Measurements from ENCODE around the gene MRPS18A. TPM values are rescaled to one million over a fixed set of nuclear protein-coding genes. Genes with fewer than 3 reads are reported as not detected.

The MRPS18A gene
- total and polyA plus RNA-seq, 2 experiments from 2014 or later = 33.7 to 39.2 TPM

- H3K9me3 ChIP-seq (ENCODE audit: low read depth) = no peaks in the 10 kb centered on the region
- H3K79me2 ChIP-seq (ENCODE audit: insufficient read depth) = no peaks in the 10 kb centered on the region
- no peak overlapping the region for H3K4me2 ChIP-seq (ENCODE audit: unreplicated experiment)
- H3K27ac ChIP-seq = no peak overlapping the region
- no peak for DNase-seq
- H2AFZ ChIP-seq = no peak overlapping the region
- peaks cover 7% of the 10 kb centered on the region for H3K4me1 ChIP-seq (ENCODE audit: insufficient read depth)
- H3K9me2 ChIP-seq (ENCODE audit: insufficient read depth) = no peaks in the 10 kb centered on the region
- no peak for TF ChIP-seq EZH2 (IDR thresholded peaks at IDR 0.05; ENCODE audit: insufficient read depth, poor library complexity, severe bottlenecking)
- no peak for TF ChIP-seq EZH2phosphoT487 (IDR thresholded peaks at IDR 0.05; ENCODE audit: insufficient read depth, low read depth)
- no peaks in the 10 kb centered on the region for H3K36me3 ChIP-seq (ENCODE audit: low read depth)
- in situ Hi-C loops (cut with MboI) = no loop called here
- H3K9ac ChIP-seq = no peak overlapping the region
- 54 to 61% methylated on average over 6 of the region's 7 CpGs for WGBS, 2 experiments (ENCODE audit: low coverage in 1 of 2, low lambda C conversion rate in 2 of 2, missing lambda C conversion rate in 2 of 2)
- no peak overlapping the region for H3K4me3 ChIP-seq
- H3F3A ChIP-seq (ENCODE audit: insufficient read depth) = no peaks in the 10 kb centered on the region
- no peaks in the 10 kb centered on the region for H3K27me3 ChIP-seq (replicated peaks; ENCODE audit: insufficient read depth)
- H4K20me1 ChIP-seq (ENCODE audit: insufficient read depth) = no peaks in the 10 kb centered on the region
Measured at GRCh38 chr6:43719511-43719910, 31.9 kb upstream of the MRPS18A start.

- Histone ChIP-seq H3K27me3 (replicated peaks; ENCODE audit: insufficient read depth) (no peaks in the 10 kb centered on the region), H3K9me3 (ENCODE audit: low read depth) (no peaks in the 10 kb centered on the region), H4K20me1 (ENCODE audit: insufficient read depth) (no peaks in the 10 kb centered on the region), H3K27ac (no peak overlapping the region), H3K4me3 (no peak overlapping the region), H3K9ac (no peak overlapping the region), H3F3A (ENCODE audit: insufficient read depth) (no peaks in the 10 kb centered on the region), H3K79me2 (ENCODE audit: insufficient read depth) (no peaks in the 10 kb centered on the region), H3K9me2 (ENCODE audit: insufficient read depth) (no peaks in the 10 kb centered on the region), H3K36me3 (ENCODE audit: low read depth) (no peaks in the 10 kb centered on the region), H3K4me2 (ENCODE audit: unreplicated experiment) (no peak overlapping the region), H2AFZ (no peak overlapping the region), H3K4me1 (ENCODE audit: insufficient read depth) (0 out of 2 replicates have a peak, but pooled peaks cover 6% of the 10 kb centered on the region)
- DNase-seq = no peak
- 83 to 89% methylated on average over 13 of the region's 13 CpGs for WGBS, 2 experiments (ENCODE audit: low coverage in 1 of 2, low lambda C conversion rate in 2 of 2, missing lambda C conversion rate in 2 of 2)
- TF ChIP-seq EZH2 (IDR thresholded peaks at IDR 0.05; ENCODE audit: insufficient read depth, poor library complexity, severe bottlenecking) = no peak
- no peak for TF ChIP-seq EZH2phosphoT487 (IDR thresholded peaks at IDR 0.05; ENCODE audit: insufficient read depth, low read depth)
- in situ Hi-C loops (cut with MboI) = no loop called here
Measured at GRCh38 chr6:43718387-43719105, 31.0 kb upstream of the MRPS18A start.

GRCh38 chr6:43717822-43718221 lies 30.2 kb upstream of the MRPS18A start:
- H3K36me3 ChIP-seq (ENCODE audit: low read depth) = no peaks in the 10 kb centered on the region
- H3K27ac ChIP-seq = no peak overlapping the region
- no peaks in the 10 kb centered on the region for H3K79me2 ChIP-seq (ENCODE audit: insufficient read depth)
- no peaks in the 10 kb centered on the region for H4K20me1 ChIP-seq (ENCODE audit: insufficient read depth)
- no peak overlapping the region for H3K4me2 ChIP-seq (ENCODE audit: unreplicated experiment)
- no peaks in the 10 kb centered on the region for H3K9me3 ChIP-seq (ENCODE audit: low read depth)
- no peak overlapping the region for H3K9ac ChIP-seq
- no peak for DNase-seq
- H3K4me3 ChIP-seq = no peak overlapping the region
- no peak overlapping the region for H2AFZ ChIP-seq
- H3K9me2 ChIP-seq (ENCODE audit: insufficient read depth) = no peaks in the 10 kb centered on the region
- in situ Hi-C loops (cut with MboI) = no loop called here
- 75 to 85% methylated on average over 12 of the region's 12 CpGs for WGBS, 2 experiments (ENCODE audit: low coverage in 1 of 2, low lambda C conversion rate in 2 of 2, missing lambda C conversion rate in 2 of 2)
- H3F3A ChIP-seq (ENCODE audit: insufficient read depth) = no peaks in the 10 kb centered on the region
- TF ChIP-seq EZH2 (IDR thresholded peaks at IDR 0.05; ENCODE audit: insufficient read depth, poor library complexity, severe bottlenecking) (no peak), EZH2phosphoT487 (IDR thresholded peaks at IDR 0.05; ENCODE audit: insufficient read depth, low read depth) (no peak)
- H3K27me3 ChIP-seq (replicated peaks; ENCODE audit: insufficient read depth) = no peaks in the 10 kb centered on the region
- 0 out of 2 replicates have a peak, but pooled peaks cover 6% of the 10 kb centered on the region for H3K4me1 ChIP-seq (ENCODE audit: insufficient read depth)

- Histone ChIP-seq H2AFZ (no peak overlapping the region), H3F3A (ENCODE audit: insufficient read depth) (no peaks in the 10 kb centered on the region), H3K9ac (no peak overlapping the region), H3K9me3 (ENCODE audit: low read depth) (no peaks in the 10 kb centered on the region), H3K4me2 (ENCODE audit: unreplicated experiment) (no peak overlapping the region), H3K4me1 (ENCODE audit: insufficient read depth) (0 out of 2 replicates have a peak, but pooled peaks cover 6% of the 10 kb centered on the region), H4K20me1 (ENCODE audit: insufficient read depth) (no peaks in the 10 kb centered on the region), H3K4me3 (no peak overlapping the region), H3K27ac (no peak overlapping the region), H3K9me2 (ENCODE audit: insufficient read depth) (no peaks in the 10 kb centered on the region), H3K36me3 (ENCODE audit: low read depth) (no peaks in the 10 kb centered on the region), H3K27me3 (replicated peaks; ENCODE audit: insufficient read depth) (no peaks in the 10 kb centered on the region), H3K79me2 (ENCODE audit: insufficient read depth) (no peaks in the 10 kb centered on the region)
- 74 to 77% methylated on average over 8 of the region's 8 CpGs for WGBS, 2 experiments (ENCODE audit: low coverage in 1 of 2, low lambda C conversion rate in 2 of 2, missing lambda C conversion rate in 2 of 2)
- TF ChIP-seq EZH2phosphoT487 (IDR thresholded peaks at IDR 0.05; ENCODE audit: insufficient read depth, low read depth) = no peak
- in situ Hi-C loops (cut with MboI) = no loop called here
- DNase-seq = no peak
Measured at GRCh38 chr6:43717389-43717788, 29.8 kb upstream of the MRPS18A start.

Measured in GM23248 (cell line).